Pons (tissue), 1 donor: ENCODE results near the gene EXOC8.

ENCODE experiments used
- DNase-seq: peaks from one replicate; pipeline ENCODE4 v3.0.0-alpha.2; 2016; ENCODE audit warnings: low spot score

The EXOC8 gene

GRCh38 chr1:231313661-231314060 lies 24.0 kb downstream of the EXOC8 start:
- no peak for DNase-seq

GRCh38 chr1:231312432-231312788 lies 25.2 kb downstream of the EXOC8 start:
- DNase-seq, result no peak

- no peak for DNase-seq
These were observed 25.8 kb downstream of the EXOC8 start for GRCh38 chr1:231311720-231312431.

GRCh38 chr1:231310391-231310934 lies 27.2 kb downstream of the EXOC8 start:
- DNase-seq, result no peak

GRCh38 chr1:231301990-231302389 lies 35.7 kb downstream of the EXOC8 start:
- DNase-seq, result no peak

- no peak for DNase-seq
These were observed 41.7 kb downstream of the EXOC8 start for GRCh38 chr1:231295938-231296337.

GRCh38 chr1:231286603-231287002 lies 51.0 kb downstream of the EXOC8 start:
- no peak for DNase-seq

GRCh38 chr1:231284441-231284840 lies 53.2 kb downstream of the EXOC8 start:
- DNase-seq, result no peak
